HEK293 (cell line): Measurements from ENCODE around the gene CAB39L.

Experiments
- BCL11A ChIP-seq: fragments of 450-650 bp; formaldehyde crosslinking; IDR thresholded peaks from 2 replicates; pipeline ENCODE4 v1.5.1; 2016; ENCODE audit warnings: low read depth, missing biosample characterization, missing genetic modification characterization
- CTCF ChIP-seq: fragments of 450-650 bp; formaldehyde crosslinking; IDR thresholded peaks from 2 replicates; pipeline ENCODE4 v1.5.1; 2016; ENCODE audit warnings: missing biosample characterization, missing genetic modification characterization
- KLF1 ChIP-seq: fragments of 450-650 bp; formaldehyde crosslinking; IDR thresholded peaks from 2 replicates; pipeline ENCODE4 v1.5.1; 2016; ENCODE audit warnings: missing biosample characterization, missing genetic modification characterization
- PRDM1 ChIP-seq: fragments of 450-650 bp; formaldehyde crosslinking; IDR thresholded peaks from 2 replicates; pipeline ENCODE4; 2016; ENCODE audit warnings: missing biosample characterization, missing genetic modification characterization
- ZNF292 ChIP-seq: fragments of 450-650 bp; formaldehyde crosslinking; IDR thresholded peaks from 2 replicates; pipeline ENCODE4 v1.5.1; 2016; ENCODE audit warnings: low read depth, missing biosample characterization, missing genetic modification characterization, borderline replicate concordance
- ZNF324 ChIP-seq: fragments of 450-650 bp; formaldehyde crosslinking; IDR thresholded peaks from 2 replicates; pipeline ENCODE4 v1.5.1; 2016; ENCODE audit warnings: missing biosample characterization, missing genetic modification characterization
- ZNF416 ChIP-seq: fragments of 450-650 bp; formaldehyde crosslinking; IDR thresholded peaks from 2 replicates; pipeline ENCODE4 v1.5.1; 2016; ENCODE audit warnings: missing biosample characterization, missing genetic modification characterization
- ZNF530 ChIP-seq: fragments of 450-650 bp; formaldehyde crosslinking; IDR thresholded peaks from 2 replicates; pipeline ENCODE4 v1.5.1; 2016; ENCODE audit warnings: low read depth, missing biosample characterization, missing genetic modification characterization
- ZNF558 ChIP-seq: fragments of 450-650 bp; formaldehyde crosslinking; IDR thresholded peaks from 2 replicates; pipeline ENCODE4 v1.5.1; 2016; ENCODE audit warnings: missing biosample characterization, missing genetic modification characterization
- ZNF701 ChIP-seq: fragments of 450-650 bp; formaldehyde crosslinking; IDR thresholded peaks from 2 replicates; pipeline ENCODE4 v1.5.1; 2016; ENCODE audit warnings: missing biosample characterization, missing genetic modification characterization
- ZNF76 ChIP-seq: fragments of 450-650 bp; formaldehyde crosslinking; IDR thresholded peaks from 2 replicates; pipeline ENCODE4; 2016; ENCODE audit warnings: low read depth, missing biosample characterization, missing genetic modification characterization, borderline replicate concordance

GRCh38 chr13:49302222-49302621 lies 141.6 kb downstream of the CAB39L start:
- TF ChIP-seq ZNF701 (no peak), KLF1 (tag by site-specific recombination) (no peak), CTCF (tag by site-specific recombination) (no peak), ZNF530 (tag by site-specific recombination) (no peak), ZNF558 (tag by site-specific recombination) (no peak), PRDM1 (tag by site-specific recombination) (no peak), ZNF76 (tag by site-specific recombination) (no peak), ZNF292 (tag by site-specific recombination) (no peak), ZNF416 (tag by site-specific recombination) (no peak), ZNF324 (tag by site-specific recombination) (no peak), BCL11A (tag by site-specific recombination) (no peak)
